ENCODE data around the gene CDH4. TPM values are rescaled to one million over a fixed set of nuclear protein-coding genes. Genes with fewer than 3 reads are reported as not detected.

Gene CDH4
- total and polyA plus RNA-seq, 7 donors: under 0.01 to 0.06 TPM; not detected in 5

GRCh38 chr20:61844621-61845020 lies 592.6 kb downstream of the CDH4 start:
- Histone ChIP-seq H3K4me3 (no peak overlapping the region), H3K36me3 (no peaks in the 10 kb centered on the region), H3K27me3 (peaks cover 0 to 11% (median 0%) of the 10 kb centered on the region in 3 donors), H3K4me1 (no peaks in the 10 kb centered on the region), H3K27ac (no peak overlapping the region), H3K9me3 (no peaks in the 10 kb centered on the region)
- TF ChIP-seq EP300 (IDR thresholded peaks at IDR 0.05) (no peak), POLR2A (IDR thresholded peaks at IDR 0.05) (no peak), POLR2AphosphoS5 (IDR thresholded peaks at IDR 0.05) (no peak)
- intact Hi-C loops (cut with DNase I): no loop called here
- DNase-seq: no peak
- WGBS, 2 donors: 86 to 91% methylated on average over 17 of the region's 17 CpGs

GRCh38 chr20:61845233-61845671 lies 593.2 kb downstream of the CDH4 start:
- Histone ChIP-seq H3K4me1 (no peaks in the 10 kb centered on the region), H3K36me3 (no peaks in the 10 kb centered on the region), H3K4me3 (no peak overlapping the region), H3K27me3 (peaks cover 0 to 11% (median 0%) of the 10 kb centered on the region in 3 donors), H3K9me3 (no peaks in the 10 kb centered on the region), H3K27ac (no peak overlapping the region)
- TF ChIP-seq CTCF (IDR thresholded peaks at IDR 0.05): no peak
- no peak for TF ChIP-seq POLR2A (IDR thresholded peaks at IDR 0.05)
- no peak for TF ChIP-seq POLR2AphosphoS5 (IDR thresholded peaks at IDR 0.05)
- no peak for TF ChIP-seq EP300 (IDR thresholded peaks at IDR 0.05)
- intact Hi-C loops (cut with DNase I): no loop called here
- WGBS, 2 donors: 61 to 64% methylated on average over 19 of the region's 19 CpGs
- no peak for DNase-seq

- no peaks in the 10 kb centered on the region for H3K36me3 ChIP-seq
- intact Hi-C loops (cut with DNase I): no loop called here
- H3K4me1 ChIP-seq: no peaks in the 10 kb centered on the region
- no peak for DNase-seq
- no peak overlapping the region for H3K4me3 ChIP-seq
- TF ChIP-seq POLR2A (IDR thresholded peaks at IDR 0.05) (no peak), POLR2AphosphoS5 (IDR thresholded peaks at IDR 0.05) (no peak), EP300 (IDR thresholded peaks at IDR 0.05) (no peak)
- no peaks in the 10 kb centered on the region for H3K9me3 ChIP-seq
- peaks cover 0 to 16% (median 0%) of the 10 kb centered on the region in 3 donors for H3K27me3 ChIP-seq
- H3K27ac ChIP-seq: no peak overlapping the region
- 82 to 90% methylated on average over 15 of the region's 15 CpGs for WGBS, 2 donors
Observed at GRCh38 chr20:61846074-61846473, 594.0 kb downstream of the CDH4 start.

GRCh38 chr20:61846741-61847419 lies 594.8 kb downstream of the CDH4 start:
- peaks cover 0 to 20% (median 0%) of the 10 kb centered on the region in 3 donors for H3K27me3 ChIP-seq
- H3K4me1 ChIP-seq: no peaks in the 10 kb centered on the region
- WGBS, 2 donors: 85% methylated on average over 11 of the region's 11 CpGs
- no peak overlapping the region for H3K4me3 ChIP-seq
- peak; percentile 43 for DNase-seq
- no peaks in the 10 kb centered on the region for H3K9me3 ChIP-seq
- H3K27ac ChIP-seq: no peak overlapping the region
- intact Hi-C loops (cut with DNase I): no loop called here
- no peaks in the 10 kb centered on the region for H3K36me3 ChIP-seq
- no peak for TF ChIP-seq POLR2A (IDR thresholded peaks at IDR 0.05)
- TF ChIP-seq EP300 (IDR thresholded peaks at IDR 0.05): no peak
- no peak for TF ChIP-seq POLR2AphosphoS5 (IDR thresholded peaks at IDR 0.05)
- TF ChIP-seq CTCF (IDR thresholded peaks at IDR 0.05): no peak

GRCh38 chr20:61847420-61847748 lies 595.3 kb downstream of the CDH4 start:
- 73 to 90% methylated on average over 10 of the region's 10 CpGs for WGBS, 2 donors

More at GRCh38 chr20:61847420-61847748, 595.3 kb downstream of the CDH4 start:
- no peak overlapping the region for H3K27ac ChIP-seq
- TF ChIP-seq CTCF (IDR thresholded peaks at IDR 0.05) (no peak), EP300 (IDR thresholded peaks at IDR 0.05) (no peak), POLR2A (IDR thresholded peaks at IDR 0.05) (no peak), POLR2AphosphoS5 (IDR thresholded peaks at IDR 0.05) (no peak)
- H3K9me3 ChIP-seq: no peaks in the 10 kb centered on the region
- no peak overlapping the region for H3K4me3 ChIP-seq
- intact Hi-C loops (cut with DNase I): no loop called here
- H3K27me3 ChIP-seq: peaks cover 0 to 22% (median 0%) of the 10 kb centered on the region in 3 donors
- no peaks in the 10 kb centered on the region for H3K4me1 ChIP-seq
- H3K36me3 ChIP-seq: no peaks in the 10 kb centered on the region
- DNase-seq: no peak

All from sigmoid colon (tissue), 7 donors.